NCI-H524 (cell line): ENCODE measurements around the gene CIB4.
"Not testable (repeated sequence)": the region's sequence is repeated elsewhere in the genome, so short reads cannot be mapped to it uniquely, and the experiment has no call there.

ENCODE experiments used
- DNase-seq, 2 experiments: peaks; one replicate each; lab custom pipeline; 2025; lab: John Stamatoyannopoulos, UW

CIB4 gene

GRCh38 chr2:26666671-26667070, 25.5 kb upstream of the CIB4 start:
- no peak for DNase-seq

GRCh38 chr2:26665296-26665695, 24.1 kb upstream of the CIB4 start:
- not testable (repeated sequence) for DNase-seq

DNA sequence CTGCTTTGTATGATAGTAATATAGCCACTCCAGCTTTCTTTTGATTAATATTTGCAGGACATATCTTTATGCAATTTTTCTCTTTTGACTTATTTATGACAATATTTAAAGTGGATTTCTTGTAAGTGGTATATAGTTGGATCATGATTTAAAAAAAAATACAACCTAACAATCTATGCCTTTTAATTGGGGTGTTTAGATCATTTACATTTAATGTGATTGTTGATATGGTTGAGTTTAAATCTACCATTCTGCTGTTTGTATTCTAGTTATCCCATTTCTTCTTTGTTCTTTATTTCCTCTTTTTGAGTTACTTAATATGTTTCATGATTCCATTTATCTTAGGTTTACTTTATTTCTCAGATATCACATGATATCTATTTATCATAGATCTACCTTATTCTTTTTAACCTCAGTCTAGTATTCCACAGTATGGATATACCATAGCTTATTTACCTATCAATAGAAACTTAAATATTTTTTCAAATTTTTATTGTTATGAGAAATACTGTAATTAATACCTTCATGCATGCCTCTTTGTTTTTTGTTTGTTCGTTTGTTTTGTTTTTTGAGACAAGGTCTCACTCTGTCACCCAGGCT, 19.3 kb upstream of the CIB4 start:
- DNase-seq = no peak

DNA sequence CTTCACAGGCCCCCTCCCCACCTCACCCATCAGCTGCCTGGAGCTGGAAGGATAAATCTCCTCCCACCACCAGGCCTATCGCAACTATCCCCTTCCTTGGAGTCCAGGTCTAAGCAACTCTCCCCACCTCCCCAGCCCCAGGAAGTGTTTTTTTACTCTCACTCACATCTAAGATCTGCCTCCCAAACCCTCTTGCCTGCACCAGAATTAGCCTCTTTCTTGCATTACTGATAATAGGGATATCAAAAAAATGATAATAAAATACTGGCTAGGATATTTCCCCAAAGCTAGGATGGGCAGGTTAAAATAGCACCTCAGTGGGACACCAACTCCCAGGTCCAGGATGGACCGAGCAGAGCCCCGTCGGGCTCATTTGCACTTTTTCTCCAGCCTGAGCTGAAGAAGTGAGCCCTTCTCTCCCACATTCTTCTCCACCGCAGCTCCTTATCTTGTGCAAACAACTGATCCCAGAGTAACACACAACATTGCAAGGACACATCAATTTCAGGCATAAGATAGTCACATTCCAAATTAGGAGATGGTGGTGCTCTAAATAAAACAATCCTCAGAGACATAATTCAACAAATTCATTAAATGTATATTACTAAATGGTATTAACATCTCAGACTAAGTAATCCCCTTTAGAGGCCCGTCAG, 17.7 kb upstream of the CIB4 start:
- no peak for DNase-seq

DNA sequence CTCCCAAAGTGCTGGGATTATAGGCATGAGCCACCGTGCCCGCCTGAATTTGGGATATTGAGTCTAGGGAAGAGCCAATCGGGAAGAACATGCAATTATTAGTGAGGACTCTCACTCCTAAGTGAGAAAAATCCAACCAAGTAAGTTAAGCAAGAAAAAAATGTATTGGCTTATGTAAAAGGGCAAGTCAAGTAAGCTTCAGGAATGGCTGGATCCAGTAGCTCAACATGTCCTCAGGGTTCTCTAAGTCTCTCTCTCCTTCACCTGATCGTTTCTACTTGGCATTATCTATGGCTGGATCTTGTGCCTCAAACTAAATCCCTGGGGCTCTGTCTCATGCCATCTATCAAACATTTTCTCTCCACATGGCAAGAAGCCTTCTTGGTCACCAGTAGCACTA, 16.1 kb upstream of the CIB4 start:
- no peak for DNase-seq

GRCh38 chr2:26655611-26656195, 14.5 kb upstream of the CIB4 start:
- no peak for DNase-seq

- not testable (repeated sequence) for DNase-seq
Measured at GRCh38 chr2:26655120-26655519, 14.0 kb upstream of the CIB4 start.

GRCh38 chr2:26654061-26654340, 12.8 kb upstream of the CIB4 start:
- no peak for DNase-seq

- DNase-seq = no peak
Measured at GRCh38 chr2:26653207-26654060, 12.3 kb upstream of the CIB4 start.

DNA sequence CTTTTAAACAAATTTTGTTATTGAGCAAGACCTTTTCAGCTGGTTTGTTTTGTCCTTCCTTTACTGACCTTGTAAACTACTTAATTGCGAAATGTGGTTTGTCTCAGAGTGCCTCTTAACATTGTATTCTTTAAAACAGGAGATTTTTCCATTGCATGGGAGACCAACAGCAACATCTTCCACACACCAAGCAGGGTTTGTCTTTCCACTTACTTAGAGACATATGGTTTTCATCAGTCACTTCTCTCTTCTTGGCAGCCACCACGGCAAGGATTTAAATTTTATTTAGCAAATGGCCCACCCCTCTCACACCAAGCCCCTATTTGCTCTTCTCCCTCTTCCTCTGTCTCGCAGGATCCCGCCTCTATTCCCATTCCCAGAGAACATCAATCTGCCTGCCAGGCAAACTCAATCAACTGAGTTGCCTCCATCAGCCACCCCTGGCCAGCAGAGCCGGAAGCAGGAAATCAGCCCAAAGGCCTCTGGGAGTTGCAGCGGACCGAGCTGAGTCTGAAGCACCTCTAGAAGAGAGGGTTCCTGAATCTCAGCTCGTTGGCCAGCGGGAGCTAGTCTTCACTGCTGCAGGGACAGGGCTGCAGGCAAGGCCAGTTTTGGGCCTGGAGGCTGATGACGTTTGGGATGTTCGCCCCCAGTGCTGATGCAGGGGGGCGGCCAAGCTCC, 11.3 kb upstream of the CIB4 start:
- peak in 1 of 2 experiments; percentile 51 for DNase-seq

GRCh38 chr2:26651799-26652198, 10.6 kb upstream of the CIB4 start:
- no peak for DNase-seq

- DNase-seq = no peak
Measured at GRCh38 chr2:26651470-26651771, 10.3 kb upstream of the CIB4 start.

DNA sequence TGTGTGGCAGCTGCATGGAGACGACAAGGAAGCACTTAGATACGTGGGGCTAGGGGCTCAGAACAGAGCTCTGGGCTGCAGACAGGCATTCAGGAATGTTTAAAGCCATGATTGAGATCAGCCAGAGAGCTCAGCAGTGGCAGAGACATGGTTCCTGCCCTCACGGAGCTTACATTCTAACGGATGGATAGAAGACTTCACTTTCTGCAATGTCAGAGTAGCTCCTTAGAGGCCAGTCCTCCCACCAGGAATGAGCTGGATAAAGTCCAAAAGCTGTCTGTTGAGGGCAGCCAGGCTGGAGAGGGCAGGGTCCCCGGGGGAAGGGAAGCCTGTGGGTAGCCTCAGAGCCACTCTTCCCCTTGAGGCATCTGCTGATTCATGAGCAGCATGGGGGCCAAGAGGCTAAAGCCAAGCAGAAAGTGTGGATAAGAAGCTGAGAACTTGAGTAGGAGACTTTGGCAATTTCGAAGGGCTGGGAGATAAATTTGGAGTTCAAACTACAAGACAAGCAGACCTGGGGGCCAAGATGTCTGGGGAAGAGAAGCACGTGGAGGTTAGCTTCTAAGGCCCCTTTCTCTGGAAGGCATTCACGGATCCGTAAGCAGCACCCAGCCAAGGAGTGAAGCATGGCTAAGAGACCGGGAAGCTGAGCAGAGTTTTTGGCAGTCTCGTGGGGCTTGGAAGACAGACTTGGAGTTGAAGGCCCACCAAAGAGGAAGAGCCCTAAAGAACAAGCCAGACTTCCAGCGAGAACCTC, 9.7 kb upstream of the CIB4 start:
- no peak for DNase-seq

DNA sequence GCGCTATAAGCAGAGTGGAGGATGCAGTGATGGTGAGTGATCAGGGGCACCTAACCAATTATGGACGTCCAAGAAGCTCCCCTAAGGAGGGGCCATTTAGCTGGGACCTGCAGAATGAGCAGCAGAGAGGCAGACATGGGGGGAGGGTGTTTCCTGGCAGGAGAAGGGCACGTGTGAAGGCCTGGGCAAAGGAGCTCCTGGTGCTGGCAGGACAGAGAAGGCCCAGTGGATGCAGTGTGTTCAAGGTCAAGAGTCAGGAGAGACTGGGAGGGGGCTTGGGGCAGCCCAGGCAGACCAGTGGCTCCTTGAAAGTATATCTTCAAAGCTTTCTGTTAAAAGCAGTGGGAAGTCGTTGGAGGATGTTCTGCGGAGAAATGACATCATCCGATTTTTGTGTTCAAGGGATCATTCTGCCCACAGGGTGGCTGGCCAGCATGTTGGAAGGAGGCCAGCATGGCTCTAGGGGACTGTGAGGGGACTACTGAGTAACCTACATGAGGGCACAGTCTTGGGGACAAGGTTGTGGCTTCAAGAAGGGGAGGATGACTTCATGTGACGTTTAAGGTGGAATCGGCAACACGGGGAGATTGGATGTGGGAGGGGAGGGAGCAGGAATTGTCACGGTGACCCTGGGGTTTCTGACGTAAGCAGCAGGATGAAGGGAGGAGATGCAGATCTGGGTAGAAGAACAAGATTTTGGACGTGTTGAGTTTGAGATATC, 9.0 kb upstream of the CIB4 start:
- no peak for DNase-seq

- DNase-seq = peak; percentile 94 to 96
Measured at GRCh38 chr2:26649322-26649721, 8.2 kb upstream of the CIB4 start.

GRCh38 chr2:26648516-26648915, 7.3 kb upstream of the CIB4 start:
- DNase-seq = no peak

- no peak for DNase-seq
Measured at GRCh38 chr2:26647981-26648380, 6.8 kb upstream of the CIB4 start.

- DNase-seq = no peak
Measured at GRCh38 chr2:26646986-26647672, 6.0 kb upstream of the CIB4 start.

GRCh38 chr2:26645762-26646161, 4.6 kb upstream of the CIB4 start:
- no peak for DNase-seq

DNA sequence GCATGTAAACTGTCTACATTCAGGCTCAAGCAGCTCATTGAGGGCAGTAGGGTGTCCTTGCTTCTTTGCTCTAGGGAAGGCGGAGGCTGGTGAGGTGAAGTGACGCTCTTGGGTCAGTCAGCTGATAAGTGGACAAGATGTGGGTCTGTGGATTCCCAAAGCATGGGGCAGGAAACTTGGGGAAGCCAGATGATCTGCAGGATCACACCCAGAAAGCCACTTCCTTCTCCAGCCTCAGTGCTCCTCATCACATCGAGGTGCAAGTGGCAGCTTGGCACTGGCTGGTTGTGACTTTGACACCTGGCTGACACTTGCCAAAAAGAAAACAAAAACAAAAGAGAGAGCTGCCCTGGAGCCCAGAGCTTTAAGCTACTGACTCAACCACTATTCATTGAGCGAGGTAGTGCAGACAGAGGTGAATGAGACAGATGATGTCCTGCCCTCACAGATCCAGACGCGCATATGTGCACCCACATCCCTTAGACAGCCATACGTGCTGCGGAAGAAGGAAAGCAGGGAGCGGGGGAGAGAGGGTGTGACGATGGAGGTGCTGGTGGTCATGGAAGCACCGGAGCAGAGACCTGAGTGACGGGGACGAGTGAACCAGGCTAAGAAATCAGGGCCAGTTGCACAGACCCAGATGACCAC, 3.1 kb upstream of the CIB4 start:
- no peak for DNase-seq
